NOMO-1 (cell line): ENCODE data around the gene PLD1.
"Not testable (repeated sequence)": the region's sequence is repeated elsewhere in the genome, so short reads cannot be mapped to it uniquely, and the experiment has no call there.

Experiments
- DNase-seq, 2 experiments: peaks; one replicate each; lab custom pipeline; 2025; ENCODE audit not compliant: unreplicated experiment in 2 of 2; lab: John Stamatoyannopoulos, UW

PLD1 gene

DNA sequence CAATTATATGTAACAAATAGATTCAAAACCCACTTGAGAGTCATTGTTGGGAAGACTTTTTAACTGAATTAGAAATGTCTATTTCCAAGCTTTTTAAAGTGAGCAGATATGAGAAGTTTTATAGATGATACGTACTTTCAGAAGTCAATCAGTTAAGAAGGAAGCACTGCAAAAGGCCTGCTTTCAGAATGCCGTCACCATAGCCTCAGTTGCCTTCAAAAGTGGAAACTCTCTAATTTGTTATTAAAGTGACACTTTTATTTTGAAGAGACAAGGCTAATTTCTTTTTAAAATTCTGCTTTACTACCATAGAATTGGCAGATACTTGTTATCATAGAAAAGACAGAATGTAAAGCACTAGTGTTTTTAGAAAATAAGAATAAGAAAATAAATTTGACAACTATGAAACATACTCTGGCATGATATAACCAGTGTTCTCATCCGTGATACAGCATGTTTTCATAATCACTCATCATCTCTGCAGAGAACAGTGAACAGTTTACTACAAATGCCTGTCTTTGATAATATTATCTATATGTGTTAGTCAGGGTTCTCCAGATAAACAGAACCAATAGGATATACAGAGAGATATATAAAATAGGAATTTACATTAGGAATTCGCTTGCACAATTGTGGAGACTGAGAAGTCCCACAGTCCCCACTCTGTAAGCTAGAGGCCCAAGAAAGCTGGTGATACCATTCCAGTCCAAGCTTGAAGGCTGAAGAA, 7.0 kb upstream of the PLD1 start:
- no peak for DNase-seq

DNA sequence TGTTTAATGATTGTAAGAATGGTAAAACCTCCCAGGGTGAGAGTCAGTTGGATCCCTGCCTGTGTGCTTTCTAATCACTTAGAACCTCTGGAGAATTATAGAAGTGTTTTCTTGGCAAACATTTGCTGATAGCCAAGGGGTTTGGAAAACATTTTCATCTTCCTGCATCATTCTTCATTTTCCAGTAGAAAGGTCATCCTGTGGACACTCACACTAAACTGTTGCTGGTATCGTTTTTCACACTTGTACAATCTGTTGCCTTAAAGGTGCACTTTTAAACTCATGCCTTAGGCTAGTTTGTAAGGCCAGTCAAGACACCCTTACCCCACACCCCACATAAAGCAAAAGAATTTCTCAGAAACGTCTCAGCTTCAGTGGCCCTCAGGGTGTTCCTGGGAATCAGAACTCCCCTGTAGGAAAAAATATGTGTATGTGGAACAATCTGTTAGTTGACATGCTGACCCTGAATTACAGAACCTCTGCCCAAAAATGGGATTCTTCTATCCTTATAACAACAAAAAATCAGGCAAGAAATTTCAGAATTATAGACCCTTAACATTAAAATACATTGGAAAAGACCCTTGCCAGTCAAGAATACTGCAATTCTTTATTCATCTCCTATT, 5.8 kb upstream of the PLD1 start:
- DNase-seq, result no peak

DNA sequence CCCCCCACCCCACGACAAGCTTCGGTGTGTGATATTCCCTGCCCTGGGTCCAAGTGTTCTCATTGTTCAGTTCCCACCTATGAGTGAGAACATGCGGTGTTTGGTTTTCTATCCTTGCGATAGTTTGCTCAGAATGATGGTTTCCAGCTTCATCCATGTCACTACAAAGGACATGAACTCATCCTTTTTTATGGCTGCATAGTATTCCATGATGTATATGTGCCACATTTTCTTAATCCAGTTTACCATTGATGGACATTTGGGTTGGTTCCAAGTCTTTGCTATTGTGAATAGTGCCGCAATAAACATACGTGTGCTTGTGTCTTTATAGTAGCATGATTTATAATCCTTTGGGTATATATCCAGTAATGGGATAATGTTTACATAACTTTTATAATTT, 4.4 kb upstream of the PLD1 start:
- not testable (repeated sequence) for DNase-seq

DNA sequence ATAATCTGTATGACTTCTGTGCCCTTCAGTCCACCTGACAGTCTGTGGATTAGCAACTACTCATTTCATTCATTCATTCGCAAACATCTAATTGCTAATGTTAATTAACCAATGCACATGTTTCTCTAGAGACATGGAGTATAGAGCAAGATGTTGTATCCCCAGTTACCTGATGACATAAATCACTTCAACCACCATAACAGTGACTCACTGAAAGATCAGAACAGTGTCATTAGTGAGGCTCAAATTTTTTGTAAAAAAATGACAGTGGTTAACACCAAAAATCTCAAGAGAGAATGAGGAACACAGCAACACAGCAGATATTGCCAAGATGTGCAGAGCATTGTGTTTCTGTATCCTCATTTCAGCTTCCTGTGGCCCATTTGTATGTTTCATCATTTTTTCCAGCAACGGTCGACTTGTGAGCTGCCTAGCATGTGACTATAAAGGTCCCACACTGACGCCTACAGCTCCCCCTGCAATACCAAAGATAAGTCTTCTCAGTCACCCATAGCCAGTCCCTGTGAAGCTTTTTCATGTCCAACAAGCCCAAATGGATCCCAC, 3.7 kb upstream of the PLD1 start:
- DNase-seq, result peak; percentile 97 to 100

DNA sequence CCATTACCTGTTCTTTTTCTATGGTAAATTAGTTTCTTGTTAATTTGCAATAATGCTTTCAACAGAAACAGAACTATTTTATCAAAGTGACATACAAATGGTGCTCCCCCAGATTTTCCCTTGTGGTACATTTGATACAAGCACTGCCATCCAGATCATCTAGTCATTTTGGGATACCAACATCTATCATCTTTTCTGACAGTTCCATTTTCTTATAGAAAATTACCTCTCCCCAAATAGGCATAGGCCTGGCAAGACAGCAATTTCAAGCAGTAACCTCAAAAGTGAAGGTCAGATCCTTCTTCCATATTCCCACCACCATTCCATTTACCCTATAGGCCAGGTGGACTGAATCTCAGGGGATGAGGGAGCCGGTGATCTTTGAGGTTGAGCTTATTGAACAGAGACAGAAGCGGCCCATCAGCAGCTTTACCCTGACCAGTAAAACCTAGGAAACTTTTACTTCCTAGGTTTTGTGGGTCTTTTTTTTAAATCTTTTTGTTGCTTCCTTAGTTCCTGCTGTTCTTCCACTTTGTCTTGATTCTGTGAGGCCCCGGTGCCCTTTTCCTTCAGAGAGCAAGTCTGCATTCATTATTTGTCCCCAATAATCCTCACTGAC, 3.1 kb upstream of the PLD1 start:
- DNase-seq, result no peak

DNA sequence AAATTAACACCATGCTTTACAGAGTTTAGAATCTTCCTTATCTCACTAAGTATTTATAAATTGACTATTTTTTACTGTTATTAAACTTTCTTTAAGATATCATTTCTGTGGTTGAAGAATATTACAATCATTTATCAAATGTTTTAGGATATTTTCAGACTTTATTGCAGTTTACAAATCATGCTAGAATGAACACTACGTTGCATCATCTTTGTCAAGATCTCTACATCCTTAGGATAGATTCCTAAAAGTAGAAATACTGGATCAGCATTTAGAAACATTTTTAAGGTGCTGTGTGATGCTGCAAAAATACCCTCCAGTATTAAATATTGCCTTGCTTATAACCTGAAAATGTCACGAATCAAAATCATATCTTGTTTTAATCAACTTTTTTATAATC, 2.5 kb upstream of the PLD1 start:
- DNase-seq, result no peak

DNA sequence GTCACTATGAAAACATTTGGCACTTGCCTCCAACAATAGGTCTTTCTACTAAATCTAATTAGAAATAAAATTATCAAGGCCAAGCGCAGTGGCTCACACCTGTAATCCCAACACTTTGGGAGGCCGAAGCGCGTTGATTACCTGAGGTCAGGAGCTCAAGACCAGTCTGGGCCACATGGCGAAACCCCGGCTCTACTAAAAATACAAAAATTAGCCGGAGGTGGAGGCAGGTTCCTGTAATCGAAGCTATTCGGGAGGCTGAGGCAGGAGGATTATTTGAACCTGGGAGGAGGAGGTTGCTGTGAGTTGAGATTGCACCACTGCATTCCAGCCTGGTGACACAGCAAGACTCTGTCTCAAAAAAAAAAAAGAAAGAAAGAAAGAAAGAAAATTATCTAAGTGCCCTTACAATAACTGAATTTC, 1.6 kb upstream of the PLD1 start:
- DNase-seq, result no peak

DNA sequence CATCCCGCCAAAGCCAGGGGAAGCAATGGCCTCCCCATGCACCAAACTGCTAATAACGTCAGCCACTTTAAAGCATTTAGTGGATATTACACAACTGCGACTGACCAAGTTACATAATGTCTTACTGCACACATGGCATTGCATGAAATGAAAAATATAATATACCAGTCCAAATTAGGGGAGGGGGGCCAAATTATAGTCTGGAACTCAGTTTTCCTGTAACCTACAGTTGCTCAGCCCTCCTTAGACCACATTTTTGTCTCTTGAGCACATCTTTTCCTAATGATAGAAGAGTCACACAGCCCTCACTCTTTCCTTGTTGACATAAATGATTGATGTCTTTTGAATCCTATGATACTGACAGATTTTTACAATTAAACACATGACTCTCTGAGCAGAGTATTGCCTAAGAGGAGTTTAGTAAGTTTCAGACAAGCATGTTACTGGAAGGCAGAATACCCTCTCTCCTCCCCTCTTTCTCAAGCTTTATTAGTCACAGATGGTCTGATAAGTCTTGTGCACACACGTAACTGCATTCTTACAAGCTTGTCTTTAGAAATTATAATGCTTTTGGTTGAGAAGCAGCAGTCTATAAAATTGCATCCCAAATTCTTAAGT, 1.1 kb upstream of the PLD1 start:
- DNase-seq, result peak; percentile 82 to 93

DNA sequence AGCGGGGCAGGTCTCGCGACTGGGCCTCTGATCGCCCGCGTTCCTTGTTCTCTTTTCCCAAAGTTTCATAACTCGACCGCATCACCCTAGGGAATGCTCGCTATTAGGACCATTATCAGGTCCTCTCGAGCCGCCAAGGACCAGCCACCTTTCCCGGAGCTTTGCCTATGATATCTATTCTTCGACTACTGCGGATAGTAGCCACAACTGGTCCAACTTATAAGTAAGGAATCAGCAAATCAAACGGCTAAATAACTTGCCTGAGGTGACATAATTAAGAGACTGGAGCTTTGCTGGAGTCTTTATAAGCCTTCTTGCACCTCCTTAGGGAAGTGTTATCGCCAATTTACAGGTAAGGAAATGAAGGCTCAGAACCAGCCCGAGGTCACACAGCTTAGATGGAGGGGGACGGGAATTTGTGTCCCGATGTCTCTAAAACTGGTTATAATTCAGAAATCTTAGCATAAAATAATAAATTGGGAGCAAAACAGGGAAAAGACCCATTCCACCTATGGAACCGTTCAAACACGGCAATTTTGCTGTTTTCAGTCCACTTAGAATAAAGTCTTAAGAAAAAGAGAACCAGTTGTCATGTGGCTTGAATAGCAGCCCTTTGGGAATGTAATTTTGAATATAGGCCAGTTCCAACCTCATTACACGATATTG, 479 bp upstream of the PLD1 start:
- peak; percentile 40 to 44 for DNase-seq

DNA sequence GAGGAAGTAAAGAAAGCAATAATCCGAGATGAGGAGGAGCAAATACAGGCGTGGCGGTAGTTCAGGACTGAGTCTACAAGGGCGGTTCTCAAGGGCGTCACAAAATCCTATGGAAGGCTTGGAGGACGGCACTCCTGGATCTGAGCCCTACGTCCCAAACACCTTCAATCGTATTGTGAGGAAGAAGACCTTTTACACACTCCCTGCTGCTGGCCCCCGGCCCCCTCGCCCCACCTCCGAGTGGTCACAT, 747 bp downstream of the PLD1 start:
- DNase-seq, result peak; percentile 59 to 88

DNA sequence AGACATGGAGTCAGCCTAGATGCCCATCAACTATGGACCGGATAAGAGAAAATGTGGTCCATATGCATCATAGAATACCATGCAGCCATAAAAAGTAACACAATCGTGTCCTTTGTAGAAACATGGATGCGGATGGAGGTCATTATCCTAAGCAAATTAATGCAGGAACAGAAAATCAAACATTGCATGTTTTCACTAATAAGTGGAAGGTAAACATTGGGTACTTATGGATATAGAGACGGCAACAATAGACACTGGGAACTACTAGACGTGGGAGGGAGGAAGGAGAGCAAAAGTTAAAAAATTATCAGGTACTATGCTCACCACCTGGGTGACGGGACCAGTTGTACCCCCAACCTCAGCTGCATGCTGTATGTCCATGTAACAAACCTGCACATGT, 2.5 kb downstream of the PLD1 start:
- no peak for DNase-seq

DNA sequence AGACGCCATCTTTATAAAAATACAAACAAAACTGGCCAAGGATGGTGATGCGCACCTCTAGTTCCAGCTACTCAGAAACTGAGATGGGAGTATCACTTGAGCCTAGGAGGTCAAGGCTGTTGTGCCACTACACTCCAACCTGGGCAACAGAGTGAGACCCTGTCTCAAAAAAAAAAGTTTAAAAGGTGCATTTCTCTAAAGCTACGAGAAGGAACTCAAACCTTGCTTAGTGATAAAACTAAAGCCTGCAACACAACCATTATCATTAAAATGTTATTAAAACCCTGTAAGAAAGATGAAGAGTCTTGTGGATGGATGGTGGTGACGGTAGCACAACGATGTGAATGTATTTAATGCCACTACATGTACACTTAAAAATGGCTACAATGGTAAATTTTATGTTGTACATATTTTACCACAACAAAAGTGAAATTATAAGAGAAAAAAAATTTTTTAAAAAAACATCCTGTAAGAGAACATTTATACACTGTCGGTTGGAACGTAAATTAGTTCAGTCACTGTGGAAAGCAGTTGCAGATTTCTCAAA, 3.1 kb downstream of the PLD1 start:
- no peak for DNase-seq

DNA sequence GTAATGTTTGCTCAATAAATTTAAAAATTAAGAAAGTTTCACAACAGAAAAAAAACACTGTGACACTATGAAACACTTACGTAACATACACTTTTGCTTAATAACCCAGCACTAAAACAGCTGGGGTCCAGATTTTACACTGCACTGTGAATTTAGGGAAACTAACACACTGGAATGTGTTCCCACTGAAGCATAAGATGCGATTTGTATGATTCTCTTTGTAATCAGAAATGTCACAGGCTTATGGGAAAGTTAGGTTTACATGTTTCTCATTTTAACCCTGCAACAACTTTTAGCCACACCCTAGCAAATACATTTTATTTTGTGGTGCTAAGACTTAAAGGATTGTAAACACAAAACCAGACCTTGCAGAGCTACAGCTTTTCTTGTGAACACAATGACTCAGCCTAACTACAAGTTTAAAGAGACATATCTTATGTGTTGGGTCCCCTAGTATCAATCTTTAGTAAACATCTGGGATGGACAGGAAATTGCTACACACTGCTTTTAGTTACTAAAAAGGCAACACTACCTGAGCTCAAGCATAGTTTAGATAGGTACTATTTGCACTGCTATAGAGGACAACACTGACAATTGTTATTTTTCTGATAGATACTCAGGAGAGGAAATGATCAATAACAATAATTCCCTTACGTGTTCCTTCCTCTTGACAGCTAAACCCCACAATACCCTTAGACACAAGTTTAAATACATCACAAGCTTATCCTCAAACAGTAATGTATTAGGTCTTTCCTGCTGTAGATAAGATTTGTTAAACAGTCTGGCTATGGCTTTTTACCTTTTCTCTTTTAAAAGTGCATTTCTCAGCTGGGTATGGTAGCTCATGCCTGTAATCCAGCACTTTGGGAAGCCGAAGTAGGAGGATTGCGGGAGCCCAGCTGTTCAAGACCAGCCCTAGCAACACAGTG, 3.8 kb downstream of the PLD1 start:
- DNase-seq, result peak; percentile 26 to 71

DNA sequence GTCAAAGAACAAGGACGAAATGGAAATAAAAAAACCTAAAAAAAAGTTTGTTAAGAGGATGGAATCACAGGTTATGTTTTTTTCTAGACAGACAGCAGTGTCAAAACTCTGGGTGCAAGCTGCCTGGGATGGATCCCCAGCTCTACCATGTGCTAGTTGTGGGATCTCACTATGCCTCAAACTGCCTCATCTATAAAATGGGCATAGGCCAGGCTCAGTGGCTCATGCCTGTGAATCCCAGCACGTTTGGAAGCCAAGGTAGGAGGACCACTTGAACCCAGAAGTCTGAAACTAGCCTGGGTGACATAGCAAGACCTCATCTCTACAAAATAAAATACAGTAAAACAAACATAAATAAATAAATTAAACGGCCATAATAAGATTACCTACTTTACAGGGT, 4.6 kb downstream of the PLD1 start:
- no peak for DNase-seq

DNA sequence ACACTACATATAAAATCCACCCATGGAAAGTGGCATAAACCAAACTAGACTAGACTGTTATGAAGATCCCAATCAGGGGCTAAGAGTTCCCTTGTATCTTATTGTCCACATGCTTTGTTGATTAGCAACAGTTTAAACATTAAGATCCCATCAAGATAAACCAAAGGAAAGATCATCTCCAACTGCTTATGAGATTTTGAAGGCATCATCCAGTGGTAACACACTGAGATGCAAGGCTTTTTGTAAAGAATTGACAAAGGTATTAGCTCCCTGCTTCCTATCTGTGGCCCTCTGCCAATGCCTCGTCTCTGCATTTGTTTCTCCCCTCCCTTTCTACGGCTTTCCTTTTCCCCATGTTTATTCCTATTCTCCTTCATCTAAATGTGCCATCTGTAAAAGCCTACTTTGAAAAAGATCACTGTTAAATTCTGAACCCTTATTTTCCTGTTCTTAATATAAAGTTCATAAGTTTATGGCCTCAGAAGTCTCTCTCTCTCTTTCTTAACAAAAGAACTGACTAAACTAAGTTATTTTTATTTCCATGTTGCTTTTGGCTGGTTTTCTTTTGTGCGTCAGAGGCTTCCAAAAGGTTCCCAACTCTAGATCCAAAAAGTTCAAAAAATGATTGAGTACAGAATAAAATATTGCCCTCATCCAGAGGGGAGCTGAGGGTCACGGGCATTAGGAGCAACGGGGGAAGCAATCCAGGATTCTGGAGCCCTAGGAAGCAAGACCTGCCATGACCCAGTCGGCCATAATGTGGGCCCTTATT, 5.5 kb downstream of the PLD1 start:
- no peak for DNase-seq

DNA sequence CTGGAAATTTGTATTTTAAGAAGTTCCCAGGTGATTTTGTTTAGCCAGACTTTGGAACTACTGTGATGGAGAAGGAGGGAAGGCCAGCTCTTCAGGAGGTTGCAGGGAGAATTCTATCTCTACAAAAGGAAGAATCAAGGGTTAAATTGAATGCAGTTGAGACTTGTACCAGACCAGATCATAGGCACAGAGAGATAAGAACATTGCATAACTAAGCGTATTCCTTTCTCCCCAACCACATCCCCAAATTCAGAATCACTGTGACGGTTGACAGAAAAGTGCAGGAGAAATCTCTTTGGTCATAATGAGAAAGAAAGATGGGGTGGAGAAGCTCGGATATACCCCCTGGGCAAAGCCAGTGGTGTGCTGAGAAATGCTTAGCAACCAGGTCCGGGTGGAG, 7.2 kb downstream of the PLD1 start:
- DNase-seq, result peak; percentile 33 to 37

DNA sequence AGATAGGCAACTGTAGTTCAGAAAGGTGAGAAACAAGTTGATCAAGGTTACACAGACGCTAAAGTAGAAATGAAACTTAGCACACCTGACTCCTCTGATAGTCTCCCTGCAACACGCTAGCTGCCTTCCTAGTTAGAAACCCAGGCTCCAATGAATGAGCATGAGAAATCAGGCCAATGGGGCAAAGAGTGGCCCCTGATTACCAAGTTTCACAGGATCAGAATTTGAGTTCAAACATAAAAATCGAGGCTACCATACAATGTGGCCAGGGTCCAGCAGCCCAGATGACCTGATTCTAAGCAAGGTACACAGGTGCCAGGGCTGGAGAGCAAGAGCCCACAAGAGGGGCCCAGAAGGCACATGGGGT, 7.7 kb downstream of the PLD1 start:
- DNase-seq, result no peak

DNA sequence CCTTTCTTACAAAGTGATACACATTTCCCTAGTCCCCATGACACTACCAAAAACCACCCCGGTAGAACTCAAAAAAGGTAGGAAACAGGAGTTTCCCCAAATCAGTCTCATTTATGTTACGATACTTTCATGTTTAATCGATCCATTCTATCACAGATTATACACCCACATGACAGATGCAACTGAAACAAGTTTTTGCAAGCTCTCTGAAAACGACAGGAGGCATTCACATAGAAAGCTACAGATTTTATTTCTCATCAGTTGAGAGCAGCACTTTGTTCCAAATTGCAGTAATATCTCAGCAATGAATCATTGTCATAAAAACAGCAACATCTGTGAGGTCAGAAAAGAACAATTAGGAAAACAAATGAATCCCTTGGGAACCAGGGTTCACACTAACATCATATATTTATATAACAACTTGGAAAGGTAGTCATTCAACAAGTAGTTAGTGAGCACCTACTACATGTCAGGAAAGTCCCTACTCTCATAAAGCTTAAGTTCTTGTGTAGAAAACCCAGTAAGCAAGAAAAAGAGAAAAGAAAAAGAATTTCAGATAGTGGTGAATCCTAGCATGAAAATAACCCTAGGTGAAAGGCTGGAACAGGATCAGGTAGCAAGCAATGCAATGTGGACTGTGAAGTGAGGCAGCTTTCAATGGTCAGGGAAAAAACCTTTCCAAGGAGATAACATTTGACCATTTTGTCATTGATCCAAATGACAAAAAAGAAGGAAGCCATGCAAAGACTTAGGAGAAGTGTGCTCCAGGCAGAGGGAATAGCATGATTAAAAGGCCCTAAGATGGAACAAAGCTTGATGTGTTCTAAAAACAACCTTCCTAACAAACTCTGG, 8.3 kb downstream of the PLD1 start:
- DNase-seq, result no peak
